AG10803 (cell line): Measurements from ENCODE around the gene ENKUR.
A peak's percentile ranks its signal among the peaks of the same experiment; 100 is the strongest.

Source experiments
- DNase-seq: peaks from one replicate; pipeline ENCODE4 v3.0.0; 2010; ENCODE audit warnings: low read depth
- H3K4me3 ChIP-seq: 2 replicates; pipeline ENCODE4 v1.5.1; 2011; ENCODE audit warnings: mild to moderate bottlenecking, low read length, control low read depth
- TF ChIP-seq, protein P1 (sequence below): conservative IDR thresholded peaks from 2 replicates; pipeline ENCODE4 v1.5.1; 2011; ENCODE audit warnings: mild to moderate bottlenecking, low read length, control low read depth, inconsistent platforms

ENKUR gene

DNA sequence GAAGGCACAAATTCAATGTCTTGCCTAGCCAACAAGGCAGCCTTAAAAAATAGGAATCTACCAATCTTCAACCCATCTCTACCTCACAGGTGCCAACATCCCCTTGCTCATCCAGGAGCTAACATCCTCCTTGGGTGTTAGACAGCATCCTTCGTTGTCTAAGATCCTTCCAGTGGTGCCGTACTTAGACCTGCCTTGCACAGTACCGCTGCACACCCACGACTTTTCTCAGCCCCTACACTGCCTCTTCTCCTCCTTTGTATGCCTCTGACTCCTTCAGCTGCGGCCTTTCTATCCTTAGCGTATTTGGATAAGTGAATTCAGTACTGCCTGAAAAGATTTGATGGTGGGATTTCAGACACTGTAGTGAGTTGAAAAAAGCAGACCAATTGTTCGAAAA is 47.6 kb downstream of the ENKUR start:
- TF ChIP-seq, protein P1, sequence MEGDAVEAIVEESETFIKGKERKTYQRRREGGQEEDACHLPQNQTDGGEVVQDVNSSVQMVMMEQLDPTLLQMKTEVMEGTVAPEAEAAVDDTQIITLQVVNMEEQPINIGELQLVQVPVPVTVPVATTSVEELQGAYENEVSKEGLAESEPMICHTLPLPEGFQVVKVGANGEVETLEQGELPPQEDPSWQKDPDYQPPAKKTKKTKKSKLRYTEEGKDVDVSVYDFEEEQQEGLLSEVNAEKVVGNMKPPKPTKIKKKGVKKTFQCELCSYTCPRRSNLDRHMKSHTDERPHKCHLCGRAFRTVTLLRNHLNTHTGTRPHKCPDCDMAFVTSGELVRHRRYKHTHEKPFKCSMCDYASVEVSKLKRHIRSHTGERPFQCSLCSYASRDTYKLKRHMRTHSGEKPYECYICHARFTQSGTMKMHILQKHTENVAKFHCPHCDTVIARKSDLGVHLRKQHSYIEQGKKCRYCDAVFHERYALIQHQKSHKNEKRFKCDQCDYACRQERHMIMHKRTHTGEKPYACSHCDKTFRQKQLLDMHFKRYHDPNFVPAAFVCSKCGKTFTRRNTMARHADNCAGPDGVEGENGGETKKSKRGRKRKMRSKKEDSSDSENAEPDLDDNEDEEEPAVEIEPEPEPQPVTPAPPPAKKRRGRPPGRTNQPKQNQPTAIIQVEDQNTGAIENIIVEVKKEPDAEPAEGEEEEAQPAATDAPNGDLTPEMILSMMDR, result no peak
- H3K4me3 ChIP-seq, result no peak overlapping the region
- no peak for DNase-seq

DNA sequence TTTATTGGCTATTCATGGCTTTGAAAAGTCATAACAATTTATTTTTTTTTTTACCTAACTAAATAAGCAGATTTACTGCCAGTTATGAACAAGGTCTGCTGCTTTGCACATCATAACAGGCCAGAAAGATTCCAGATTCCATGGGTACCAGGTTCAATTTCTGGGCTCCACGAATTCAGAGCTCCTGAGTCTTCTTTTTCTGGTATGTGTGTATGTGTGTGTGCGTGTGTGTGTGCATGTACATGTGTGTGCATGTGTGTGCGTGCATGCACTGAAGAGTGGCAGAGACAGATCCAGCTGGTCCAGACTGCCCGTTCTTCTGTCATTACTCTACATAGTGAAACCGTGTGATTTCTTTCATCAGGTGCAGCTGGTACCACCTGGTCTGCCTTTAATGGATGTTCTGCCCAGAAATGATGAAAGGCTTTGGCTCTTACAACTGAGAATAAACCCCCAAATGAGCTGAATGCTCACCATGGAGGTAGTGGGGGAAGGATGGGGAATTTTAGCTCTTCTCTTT is 48.9 kb downstream of the ENKUR start:
- H3K4me3 ChIP-seq, result no peak overlapping the region
- no peak for DNase-seq
- TF ChIP-seq, protein P1, result no peak

DNA sequence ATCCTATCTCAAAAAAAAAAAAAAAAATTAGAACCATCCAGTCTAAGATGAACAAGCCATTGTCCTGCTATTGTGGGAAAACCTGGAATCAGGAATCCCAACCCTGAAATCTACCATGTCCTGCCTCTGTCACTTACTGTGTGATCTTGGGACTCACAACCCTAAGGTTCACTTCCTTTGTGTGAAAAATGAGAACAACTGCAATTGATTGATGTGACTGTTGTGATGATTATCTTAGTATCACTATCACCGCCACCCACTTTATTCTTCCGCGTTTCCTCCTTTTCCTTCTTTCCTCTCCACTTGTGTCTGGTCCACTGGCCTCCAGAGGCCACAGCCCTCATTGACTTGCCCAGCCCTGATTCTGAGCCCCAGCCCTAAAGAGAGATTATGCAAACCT is 50.9 kb downstream of the ENKUR start:
- DNase-seq, result no peak
- TF ChIP-seq, protein P1, result no peak
- H3K4me3 ChIP-seq, result no peak overlapping the region

DNA sequence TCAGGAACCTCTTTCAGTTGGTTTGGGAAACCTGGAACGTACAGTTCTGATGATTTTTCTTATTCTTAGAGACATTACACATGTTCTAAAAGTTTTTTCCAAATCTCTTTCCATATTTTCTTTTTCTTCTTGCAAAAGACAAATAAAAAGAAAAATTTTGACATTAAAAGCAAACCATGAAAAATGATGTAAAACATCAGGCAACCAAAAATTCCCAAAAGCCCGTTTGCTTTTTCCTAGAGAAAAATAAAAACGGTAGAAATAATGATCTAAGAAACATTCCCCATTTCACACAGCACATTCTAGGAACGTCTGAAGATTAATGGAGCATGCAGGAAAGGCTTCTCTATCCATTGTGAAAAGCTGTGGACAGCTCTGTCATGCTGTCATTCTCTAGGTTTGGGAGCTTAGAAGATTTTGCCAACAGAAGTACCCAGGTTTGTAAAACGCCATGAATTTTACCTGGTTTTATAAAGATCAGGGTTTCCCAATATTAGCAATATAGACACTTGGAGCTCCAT is 52.4 kb downstream of the ENKUR start:
- no peak overlapping the region for H3K4me3 ChIP-seq
- TF ChIP-seq, protein P1, result no peak
- no peak for DNase-seq

DNA sequence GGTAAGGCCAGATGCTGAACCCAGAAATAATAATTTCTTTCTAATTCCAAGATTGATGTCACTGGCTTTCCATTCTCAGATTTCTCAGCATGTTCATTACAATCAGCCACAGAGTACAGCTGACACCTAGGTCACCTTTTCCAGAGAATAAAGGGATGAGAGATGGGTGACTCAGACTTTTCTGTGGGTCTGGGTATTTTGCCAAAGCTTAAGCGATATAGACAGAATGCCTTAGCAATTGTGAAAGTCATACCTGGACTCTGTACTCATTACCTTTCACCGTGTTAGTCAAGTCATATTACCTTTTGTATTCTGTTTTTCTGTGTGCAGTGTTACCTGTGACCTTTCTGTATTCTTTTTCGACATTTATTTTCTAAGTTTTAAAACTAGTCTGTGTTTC is 53.0 kb downstream of the ENKUR start:
- no peak overlapping the region for H3K4me3 ChIP-seq
- TF ChIP-seq, protein P1, result no peak
- no peak for DNase-seq

DNA sequence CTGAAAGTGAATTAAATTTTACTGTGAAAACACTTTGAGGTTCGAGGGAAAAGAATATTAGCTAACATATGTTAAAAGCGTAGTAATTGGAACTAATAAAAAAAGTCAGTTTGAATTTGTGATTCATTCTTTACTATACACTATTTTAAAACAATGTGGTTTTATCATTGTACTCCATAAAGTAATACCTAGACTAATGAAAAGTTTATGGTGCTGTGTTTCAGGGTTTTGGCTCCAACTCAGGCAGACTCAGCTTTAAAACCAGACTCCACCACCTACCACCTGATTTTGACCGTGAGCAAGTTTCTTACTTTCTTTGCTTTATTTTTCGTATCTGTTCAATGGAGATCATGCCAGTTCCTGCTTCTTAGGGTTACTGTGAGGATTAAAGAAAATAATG is 54.4 kb downstream of the ENKUR start:
- DNase-seq, result no peak
- no peak overlapping the region for H3K4me3 ChIP-seq
- TF ChIP-seq, protein P1, result no peak

DNA sequence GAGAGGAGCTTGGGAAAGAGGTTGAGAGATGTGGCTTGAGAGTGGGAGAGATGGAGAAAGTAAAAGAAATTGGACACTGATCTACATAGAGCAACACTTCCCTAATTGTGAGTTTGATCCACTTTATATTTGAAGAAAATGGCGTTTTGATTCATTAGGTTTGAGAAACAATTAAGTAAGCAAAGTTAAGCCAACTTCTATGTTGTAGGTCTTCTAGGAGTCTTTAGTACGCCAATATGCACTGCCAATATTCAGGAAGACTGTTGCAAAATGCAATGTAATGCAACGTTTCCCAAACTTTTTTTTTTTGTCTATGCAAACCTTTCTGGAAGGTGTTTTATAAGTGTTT is 56.6 kb downstream of the ENKUR start:
- TF ChIP-seq, protein P1, result no peak
- no peak for DNase-seq
- H3K4me3 ChIP-seq, result peak overlapping the region; percentile 34
